ENCODE measurements around the gene MAD1L1. TPM values are rescaled to one million over a fixed set of nuclear protein-coding genes. Genes with fewer than 3 reads are reported as not detected.
A peak's percentile ranks its signal among the peaks of the same experiment; 100 is the strongest.
"Not testable (repeated sequence)": the region's sequence is repeated elsewhere in the genome, so short reads cannot be mapped to it uniquely, and the experiment has no call there.

Gene MAD1L1
- total RNA-seq, 1 donor from 2014 or later = 53.8 TPM

- H3K27ac Mint-ChIP-seq (ENCODE audit: unreplicated experiment) = no peak overlapping the region
- H3K27me3 Mint-ChIP-seq (ENCODE audit: low read depth) = no peaks in the 10 kb centered on the region
- TF ChIP-seq, protein P1, sequence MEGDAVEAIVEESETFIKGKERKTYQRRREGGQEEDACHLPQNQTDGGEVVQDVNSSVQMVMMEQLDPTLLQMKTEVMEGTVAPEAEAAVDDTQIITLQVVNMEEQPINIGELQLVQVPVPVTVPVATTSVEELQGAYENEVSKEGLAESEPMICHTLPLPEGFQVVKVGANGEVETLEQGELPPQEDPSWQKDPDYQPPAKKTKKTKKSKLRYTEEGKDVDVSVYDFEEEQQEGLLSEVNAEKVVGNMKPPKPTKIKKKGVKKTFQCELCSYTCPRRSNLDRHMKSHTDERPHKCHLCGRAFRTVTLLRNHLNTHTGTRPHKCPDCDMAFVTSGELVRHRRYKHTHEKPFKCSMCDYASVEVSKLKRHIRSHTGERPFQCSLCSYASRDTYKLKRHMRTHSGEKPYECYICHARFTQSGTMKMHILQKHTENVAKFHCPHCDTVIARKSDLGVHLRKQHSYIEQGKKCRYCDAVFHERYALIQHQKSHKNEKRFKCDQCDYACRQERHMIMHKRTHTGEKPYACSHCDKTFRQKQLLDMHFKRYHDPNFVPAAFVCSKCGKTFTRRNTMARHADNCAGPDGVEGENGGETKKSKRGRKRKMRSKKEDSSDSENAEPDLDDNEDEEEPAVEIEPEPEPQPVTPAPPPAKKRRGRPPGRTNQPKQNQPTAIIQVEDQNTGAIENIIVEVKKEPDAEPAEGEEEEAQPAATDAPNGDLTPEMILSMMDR (conservative IDR thresholded peaks at IDR 0.05) = peak; percentile 17
- no peak overlapping the region for H3K4me3 Mint-ChIP-seq
- DNase-seq (ENCODE audit: low read depth, low spot score) = no peak
- H3K9me3 Mint-ChIP-seq = no peaks in the 10 kb centered on the region
- peaks cover 10% of the 10 kb centered on the region for H3K4me1 Mint-ChIP-seq
- no peaks in the 10 kb centered on the region for H3K36me3 Mint-ChIP-seq (ENCODE audit: low read depth)
Measured at GRCh38 chr7:1842321-1843221, 390.2 kb downstream of the MAD1L1 start.

GRCh38 chr7:1841286-1842021 is 391.3 kb downstream of the MAD1L1 start:
- H3K36me3 Mint-ChIP-seq (ENCODE audit: low read depth); H3K27ac Mint-ChIP-seq (ENCODE audit: unreplicated experiment); H3K4me1 Mint-ChIP-seq; DNase-seq (ENCODE audit: low read depth, low spot score); H3K9me3 Mint-ChIP-seq; H3K4me3 Mint-ChIP-seq; H3K27me3 Mint-ChIP-seq (ENCODE audit: low read depth): not testable (repeated sequence)

- not testable (repeated sequence) for H3K9me3 Mint-ChIP-seq; DNase-seq (ENCODE audit: low read depth, low spot score); H3K27me3 Mint-ChIP-seq (ENCODE audit: low read depth); H3K27ac Mint-ChIP-seq (ENCODE audit: unreplicated experiment); H3K4me3 Mint-ChIP-seq; H3K36me3 Mint-ChIP-seq (ENCODE audit: low read depth); H3K4me1 Mint-ChIP-seq
Measured at GRCh38 chr7:1840744-1841143, 392.0 kb downstream of the MAD1L1 start.

GRCh38 chr7:1839701-1840100 is 393.0 kb downstream of the MAD1L1 start:
- H3K36me3 Mint-ChIP-seq (ENCODE audit: low read depth) = peaks cover 7% of the 10 kb centered on the region
- no peak overlapping the region for H3K4me3 Mint-ChIP-seq
- TF ChIP-seq, protein P1 (conservative IDR thresholded peaks at IDR 0.05) = no peak
- no peak overlapping the region for H3K27ac Mint-ChIP-seq (ENCODE audit: unreplicated experiment)
- H3K4me1 Mint-ChIP-seq = peaks cover 10% of the 10 kb centered on the region
- H3K9me3 Mint-ChIP-seq = peaks cover 4% of the 10 kb centered on the region
- DNase-seq (ENCODE audit: low read depth, low spot score) = no peak
- no peaks in the 10 kb centered on the region for H3K27me3 Mint-ChIP-seq (ENCODE audit: low read depth)

DNA sequence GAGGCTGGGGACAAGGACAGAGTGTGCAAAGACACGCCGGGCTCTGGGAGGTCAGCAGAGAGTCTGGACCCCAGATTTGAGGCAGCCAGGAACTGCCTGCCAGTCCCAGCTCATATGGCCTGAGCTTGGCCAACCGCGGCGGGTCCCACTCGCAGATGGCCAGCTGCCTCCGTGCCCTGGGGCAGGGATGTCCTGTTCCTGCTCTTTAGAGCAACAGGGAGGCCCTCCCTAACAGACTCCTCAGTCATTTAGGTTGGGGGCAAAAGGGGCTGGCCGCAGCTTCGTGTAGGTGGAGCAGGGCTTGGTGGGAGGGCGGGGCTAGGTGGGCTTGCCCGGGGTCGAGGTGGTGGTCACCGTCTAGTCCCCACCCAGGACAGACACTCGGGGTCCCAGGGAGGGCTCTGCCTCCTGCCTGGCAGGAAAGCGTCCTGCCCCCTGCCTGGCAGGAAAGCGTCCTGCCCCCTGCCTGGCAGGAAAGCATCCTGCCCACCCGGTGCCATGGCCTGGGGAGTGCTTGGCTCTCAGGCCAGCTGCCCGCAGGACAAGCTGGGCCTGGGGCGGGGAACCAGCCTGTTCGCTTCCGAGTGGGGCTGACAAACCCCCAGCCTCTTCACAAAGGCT is 393.7 kb downstream of the MAD1L1 start:
- H3K9me3 Mint-ChIP-seq; H3K27ac Mint-ChIP-seq (ENCODE audit: unreplicated experiment); H3K4me3 Mint-ChIP-seq; H3K36me3 Mint-ChIP-seq (ENCODE audit: low read depth); H3K27me3 Mint-ChIP-seq (ENCODE audit: low read depth); H3K4me1 Mint-ChIP-seq; DNase-seq (ENCODE audit: low read depth, low spot score): not testable (repeated sequence)

GRCh38 chr7:1838544-1838872 is 394.2 kb downstream of the MAD1L1 start:
- H3K4me1 Mint-ChIP-seq; H3K27me3 Mint-ChIP-seq (ENCODE audit: low read depth); H3K9me3 Mint-ChIP-seq; DNase-seq (ENCODE audit: low read depth, low spot score); H3K4me3 Mint-ChIP-seq; H3K27ac Mint-ChIP-seq (ENCODE audit: unreplicated experiment): not testable (repeated sequence)
- peaks cover 11% of the 10 kb centered on the region for H3K36me3 Mint-ChIP-seq (ENCODE audit: low read depth)

DNA sequence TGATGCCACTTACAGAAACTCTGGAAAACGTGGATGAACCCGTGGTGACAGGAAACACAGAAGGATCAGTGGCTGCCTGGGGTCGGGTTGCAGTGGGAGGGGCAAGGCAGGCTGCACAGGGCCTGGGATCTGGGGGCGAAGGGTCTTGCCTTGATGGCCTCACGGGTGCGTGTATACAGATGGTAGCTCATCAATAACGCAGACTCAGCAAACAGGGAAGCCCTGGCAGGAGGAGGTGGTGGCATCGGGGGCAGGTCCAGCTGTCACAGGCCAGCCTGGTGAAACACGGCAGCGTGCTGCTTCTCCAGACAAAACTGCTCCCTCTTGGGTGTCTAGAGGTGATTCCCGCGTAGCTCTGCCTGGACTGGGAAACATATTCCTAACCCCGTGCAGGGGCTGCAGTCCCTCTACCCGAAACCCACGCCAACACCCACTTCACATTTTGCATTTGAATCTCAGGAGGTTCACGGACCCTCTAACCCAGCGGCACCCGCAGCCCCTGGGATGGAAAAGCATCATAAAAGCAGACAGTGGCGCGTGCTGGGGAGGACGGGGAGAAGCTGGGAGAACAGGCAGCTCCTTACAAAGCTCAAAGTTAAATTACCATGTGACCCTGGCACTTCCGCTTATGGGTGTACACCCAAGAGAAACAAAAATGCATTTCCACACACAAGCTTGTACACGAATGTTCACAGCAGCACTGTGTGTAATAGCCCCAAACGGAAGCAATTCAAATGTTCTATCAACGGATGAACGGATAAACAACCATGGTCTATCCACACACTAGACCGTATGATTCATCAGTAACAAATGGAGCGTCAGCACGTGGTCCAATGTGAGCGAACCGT is 394.8 kb downstream of the MAD1L1 start:
- DNase-seq (ENCODE audit: low read depth, low spot score); H3K4me1 Mint-ChIP-seq; H3K27me3 Mint-ChIP-seq (ENCODE audit: low read depth); H3K9me3 Mint-ChIP-seq; H3K4me3 Mint-ChIP-seq; H3K27ac Mint-ChIP-seq (ENCODE audit: unreplicated experiment): not testable (repeated sequence)
- peaks cover 14% of the 10 kb centered on the region for H3K36me3 Mint-ChIP-seq (ENCODE audit: low read depth)

DNA sequence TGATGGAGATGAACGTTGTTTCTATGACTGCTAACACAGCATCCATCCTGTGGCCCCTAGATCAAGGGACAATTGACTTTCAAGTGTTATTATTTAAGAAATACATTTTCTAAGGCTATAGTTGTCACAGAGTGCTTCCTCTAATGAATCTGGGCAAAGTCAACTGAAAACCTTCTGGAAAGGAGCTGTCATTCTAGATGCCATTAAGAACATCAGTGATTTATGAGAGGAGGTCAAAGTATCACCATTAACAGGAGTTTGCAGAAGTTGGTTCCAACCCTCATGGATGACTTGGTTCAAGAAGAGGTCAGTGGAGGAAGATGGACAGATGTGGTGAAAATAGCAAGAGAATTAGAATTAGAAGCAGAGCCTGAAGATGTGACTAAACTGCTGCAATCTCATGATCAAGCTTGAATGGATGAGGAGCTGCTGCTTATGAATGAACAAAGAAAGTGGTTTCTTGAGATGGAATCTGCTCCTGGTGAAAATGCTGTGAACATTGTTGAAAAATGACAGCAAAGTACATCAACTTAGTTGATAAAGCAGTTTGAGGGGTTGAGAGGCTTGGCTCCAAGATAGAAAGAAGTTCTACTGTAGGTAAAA is 400.7 kb downstream of the MAD1L1 start:
- not testable (repeated sequence) for H3K27me3 Mint-ChIP-seq (ENCODE audit: low read depth); H3K4me1 Mint-ChIP-seq; H3K27ac Mint-ChIP-seq (ENCODE audit: unreplicated experiment); H3K4me3 Mint-ChIP-seq; DNase-seq (ENCODE audit: low read depth, low spot score)
- H3K9me3 Mint-ChIP-seq = peaks cover 25% of the 10 kb centered on the region
- H3K36me3 Mint-ChIP-seq (ENCODE audit: low read depth) = peaks cover 32% of the 10 kb centered on the region

DNA sequence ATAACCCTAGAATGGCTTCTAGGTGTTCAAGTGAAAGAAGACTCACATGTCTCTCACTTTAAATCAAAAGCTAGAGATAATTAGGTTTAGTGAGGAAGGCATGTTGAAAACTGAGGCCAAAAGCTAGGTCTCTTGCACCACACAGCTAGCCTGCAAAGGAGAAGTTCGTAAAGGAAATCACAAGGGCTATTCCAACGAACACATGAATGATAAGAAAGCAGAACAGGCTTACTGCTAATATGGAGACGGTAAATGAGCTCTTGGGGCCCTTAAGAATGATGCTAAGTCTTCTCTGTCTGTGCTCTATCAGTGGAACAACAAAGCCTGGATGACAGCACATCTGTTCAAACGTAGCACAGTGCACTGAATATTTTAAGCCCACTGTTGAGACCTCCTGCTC is 401.3 kb downstream of the MAD1L1 start:
- not testable (repeated sequence) for H3K27ac Mint-ChIP-seq (ENCODE audit: unreplicated experiment); H3K27me3 Mint-ChIP-seq (ENCODE audit: low read depth); H3K4me3 Mint-ChIP-seq; H3K4me1 Mint-ChIP-seq; DNase-seq (ENCODE audit: low read depth, low spot score)
- peaks cover 25% of the 10 kb centered on the region for H3K9me3 Mint-ChIP-seq
- peaks cover 30% of the 10 kb centered on the region for H3K36me3 Mint-ChIP-seq (ENCODE audit: low read depth)

GRCh38 chr7:1829668-1830067 is 403.1 kb downstream of the MAD1L1 start:
- H3K4me3 Mint-ChIP-seq; H3K4me1 Mint-ChIP-seq; H3K27me3 Mint-ChIP-seq (ENCODE audit: low read depth); H3K27ac Mint-ChIP-seq (ENCODE audit: unreplicated experiment); DNase-seq (ENCODE audit: low read depth, low spot score): not testable (repeated sequence)
- peaks cover 21% of the 10 kb centered on the region for H3K9me3 Mint-ChIP-seq
- H3K36me3 Mint-ChIP-seq (ENCODE audit: low read depth) = peaks cover 25% of the 10 kb centered on the region

All from neural crest cell (in vitro differentiated cells).